OCI-LY3 (cell line): ENCODE results near the gene ARSG.
"Not testable (repeated sequence)": the region's sequence is repeated elsewhere in the genome, so short reads cannot be mapped to it uniquely, and the experiment has no call there.

Experiments used
- CTCF ChIP-seq: fragments of 200-600, 300-600 bp; sonication (generic); IDR thresholded peaks from 2 replicates; pipeline ENCODE4 v1.5.1; 2014; ENCODE audit warnings: antibody characterized with exemption, low read length, low read depth
- EZH2phosphoT487 ChIP-seq: fragments of 200-600 bp; shearing (Covaris generic); IDR thresholded peaks from 2 replicates; pipeline ENCODE4 v1.6.1; 2018; ENCODE audit warnings: antibody characterized with exemption, mixed run types, low read depth

GRCh38 chr17:68259648-68259951 lies 31.7 kb upstream of the ARSG start:
- TF ChIP-seq CTCF, EZH2phosphoT487: not testable (repeated sequence)
